ENCODE measurements around the gene ACOXL.
"Not testable (repeated sequence)": the region's sequence is repeated elsewhere in the genome, so short reads cannot be mapped to it uniquely, and the experiment has no call there.

ACOXL gene

DNA sequence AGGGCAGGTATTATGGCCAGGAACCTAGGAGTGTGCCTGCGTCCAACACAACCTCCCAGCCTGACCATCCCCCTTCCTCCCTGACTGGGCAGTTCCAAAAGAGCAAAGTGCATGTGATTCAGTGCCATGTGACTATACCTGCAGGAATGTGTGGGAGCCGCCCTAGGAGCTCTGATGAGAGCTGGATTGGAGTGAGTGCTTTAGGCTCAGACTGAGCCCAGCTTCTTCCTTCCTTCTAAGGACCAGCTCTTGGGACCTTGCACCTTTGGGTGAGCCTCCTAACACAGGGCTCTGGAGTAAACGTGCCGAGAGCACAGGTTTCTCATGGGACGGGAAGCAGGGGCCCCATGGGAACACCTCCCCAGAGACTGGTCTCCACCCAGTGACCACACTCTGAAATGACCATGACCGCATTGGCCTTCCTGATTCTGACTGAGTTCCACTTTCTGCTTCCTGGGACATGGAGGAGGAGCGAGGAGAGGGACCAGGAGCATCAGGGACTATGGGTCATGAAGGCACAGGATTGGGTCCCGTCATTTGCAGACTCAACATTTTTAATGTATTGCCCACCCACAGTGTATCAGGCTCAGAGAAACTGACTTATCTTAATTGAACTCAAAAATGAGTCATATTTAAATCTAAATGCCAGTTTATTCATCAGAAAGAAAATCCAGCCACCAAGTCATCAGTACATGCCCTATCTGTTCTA is 300.5 kb downstream of the ACOXL start:
- DNase-seq, result no peak

DNA sequence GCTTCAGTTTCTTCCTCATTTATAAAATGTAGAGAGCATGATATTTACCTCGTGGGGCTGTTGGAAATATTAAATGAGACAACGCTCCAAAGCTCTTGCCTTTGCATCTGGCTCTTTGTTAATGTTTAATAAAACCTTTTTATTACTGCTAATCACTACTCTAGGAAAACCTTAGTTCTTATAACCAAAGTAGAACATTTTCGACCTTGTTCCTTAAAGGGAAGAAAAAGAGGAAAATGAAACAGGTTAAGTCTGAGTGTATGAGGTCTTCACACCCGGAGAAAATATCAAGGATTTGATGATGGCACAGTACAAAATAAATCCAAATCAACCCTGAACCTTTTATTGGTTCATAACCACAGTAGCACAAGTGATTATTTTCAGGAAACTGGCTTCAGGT is 301.8 kb downstream of the ACOXL start:
- no peak for DNase-seq

DNA sequence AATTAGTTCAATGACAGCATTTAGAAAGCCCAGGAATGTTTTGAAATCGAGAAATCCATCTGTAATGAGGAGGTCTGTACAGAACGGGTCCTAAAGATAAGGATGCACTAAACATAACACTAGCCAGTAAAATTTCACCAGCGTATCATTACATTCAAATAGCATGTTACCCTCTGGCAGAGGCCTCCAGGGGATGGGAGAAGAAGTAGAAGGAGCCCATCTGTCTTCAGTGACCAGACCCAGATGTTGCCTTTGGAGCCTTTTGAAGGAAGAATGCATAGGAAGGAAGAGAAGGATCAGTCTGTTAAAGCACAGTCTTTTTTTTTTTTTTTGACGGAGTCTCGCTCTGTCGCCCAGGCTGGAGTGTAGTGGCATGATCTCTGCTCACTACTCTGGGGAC is 302.2 kb downstream of the ACOXL start:
- no peak for DNase-seq

DNA sequence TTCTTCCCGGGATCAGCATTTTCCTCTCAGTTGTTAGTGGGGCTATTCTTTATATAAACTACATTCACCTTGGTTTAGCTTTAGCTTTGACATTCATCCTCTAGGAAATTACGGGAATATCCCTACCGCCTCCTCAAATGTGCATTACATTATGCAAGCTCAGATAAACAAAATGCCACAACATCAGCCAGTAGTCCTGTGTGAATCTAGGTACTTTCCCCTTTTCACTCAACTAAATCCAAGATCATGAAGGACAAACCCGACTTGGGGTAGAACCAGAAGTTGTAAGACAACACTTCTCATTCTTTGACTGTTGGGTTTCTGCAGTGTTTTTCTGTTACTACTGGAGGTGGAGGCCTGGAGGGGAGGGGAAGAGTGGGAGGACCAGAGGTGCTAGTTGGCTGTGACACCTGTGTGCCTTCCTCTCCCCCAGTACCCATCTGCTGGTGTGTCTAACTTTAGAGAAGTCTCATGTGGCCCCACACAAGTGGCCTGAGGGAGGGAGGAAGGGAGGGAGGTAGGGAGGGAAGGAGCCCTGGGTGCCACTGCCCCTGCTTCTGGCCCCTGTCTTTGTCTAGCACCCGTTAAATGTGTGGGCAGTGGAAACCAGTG is 303.6 kb downstream of the ACOXL start:
- DNase-seq, result no peak

DNA sequence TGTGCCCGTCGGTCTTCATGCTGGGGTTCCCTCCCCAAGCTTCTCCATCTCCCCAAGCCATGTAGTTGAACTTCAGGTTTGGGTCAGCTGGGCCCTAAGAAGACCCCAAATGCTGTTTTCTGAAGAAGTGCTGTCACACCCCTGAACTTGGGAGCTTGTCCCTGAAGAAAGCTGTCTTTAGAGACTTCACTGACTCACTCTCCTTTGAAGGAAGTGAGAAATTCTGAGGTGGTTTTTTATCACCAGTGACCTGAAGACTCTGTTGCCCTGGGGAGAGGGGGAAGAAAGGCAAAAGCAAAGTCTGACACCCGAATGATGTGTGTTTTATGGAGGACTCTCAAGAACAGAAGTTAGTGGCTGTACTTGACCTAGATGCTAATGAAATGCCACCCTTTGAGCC is 304.8 kb downstream of the ACOXL start:
- no peak for DNase-seq

DNA sequence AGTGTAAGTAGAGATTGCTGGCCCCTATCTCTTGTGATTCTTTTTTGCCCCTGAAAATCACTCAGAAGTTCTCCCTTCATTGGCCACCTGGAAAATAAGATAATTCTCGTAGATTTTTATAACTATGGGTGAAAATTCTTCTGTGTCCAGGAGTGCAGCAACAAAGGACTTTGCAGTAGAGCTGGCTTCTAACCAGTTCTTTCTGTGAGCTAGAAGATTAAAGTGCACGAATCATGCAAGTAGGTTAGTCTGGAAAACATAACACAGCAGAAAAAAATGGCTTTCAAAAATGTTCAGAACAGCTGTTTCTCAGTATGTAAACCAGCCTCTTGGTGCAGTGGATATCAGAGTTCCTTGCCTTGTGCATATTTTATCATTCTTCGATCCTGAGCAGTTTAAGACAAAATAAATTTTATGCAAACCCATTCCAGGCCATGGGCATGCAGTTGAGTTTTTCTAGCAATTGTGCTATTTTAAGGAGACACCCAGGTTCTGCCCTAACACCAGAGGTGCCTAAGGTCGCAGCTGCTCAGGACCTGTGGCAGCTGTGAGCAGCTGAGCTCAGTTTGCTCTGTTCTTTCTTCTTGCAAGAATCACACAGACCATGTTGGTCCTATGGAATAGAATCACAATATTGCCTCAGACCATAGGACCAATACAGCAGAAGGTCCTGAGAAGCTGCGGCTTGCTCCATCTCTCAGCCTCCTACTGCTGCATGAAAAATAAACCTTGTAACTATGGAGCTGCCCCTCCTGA is 307.4 kb downstream of the ACOXL start:
- no peak for DNase-seq

DNA sequence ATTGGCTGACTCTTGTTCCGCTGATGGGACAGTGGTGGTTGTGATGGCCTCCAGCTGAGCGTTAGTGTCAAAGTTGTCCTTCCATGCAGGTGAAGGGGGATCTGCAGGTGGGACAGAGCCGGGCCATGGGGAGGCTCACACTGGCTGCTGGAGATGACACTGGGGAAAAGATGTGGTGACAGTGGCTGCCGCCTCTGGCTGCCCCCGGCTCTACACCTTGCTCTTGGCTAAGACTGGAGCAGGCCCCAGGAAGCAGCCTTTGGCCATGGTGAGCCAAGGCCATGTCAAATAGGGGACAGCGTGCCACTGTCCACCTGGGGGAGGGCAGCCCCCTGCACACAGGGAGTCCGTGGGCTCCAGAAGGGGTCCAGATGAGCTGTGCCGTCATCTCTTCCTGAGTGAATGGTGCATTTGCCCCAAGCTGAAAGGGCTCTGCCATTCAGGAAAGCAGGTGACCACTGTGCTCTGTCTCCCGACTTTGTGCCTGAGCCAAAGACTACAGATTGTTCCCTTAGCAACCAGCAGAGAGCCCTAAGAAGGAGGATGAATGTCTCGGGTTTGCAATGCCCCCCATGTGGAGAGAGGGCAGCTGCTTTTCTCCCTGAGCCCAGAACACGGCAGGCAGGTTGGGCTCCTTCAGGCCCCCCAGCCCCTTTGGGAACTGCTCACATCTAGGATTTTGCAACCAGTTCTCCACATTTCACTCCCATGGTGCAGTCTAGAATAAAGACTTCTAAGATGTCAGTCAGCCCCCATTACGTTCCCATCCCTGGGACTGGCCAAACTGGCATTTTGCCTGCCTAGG is 309.2 kb downstream of the ACOXL start:
- DNase-seq, result no peak

DNA sequence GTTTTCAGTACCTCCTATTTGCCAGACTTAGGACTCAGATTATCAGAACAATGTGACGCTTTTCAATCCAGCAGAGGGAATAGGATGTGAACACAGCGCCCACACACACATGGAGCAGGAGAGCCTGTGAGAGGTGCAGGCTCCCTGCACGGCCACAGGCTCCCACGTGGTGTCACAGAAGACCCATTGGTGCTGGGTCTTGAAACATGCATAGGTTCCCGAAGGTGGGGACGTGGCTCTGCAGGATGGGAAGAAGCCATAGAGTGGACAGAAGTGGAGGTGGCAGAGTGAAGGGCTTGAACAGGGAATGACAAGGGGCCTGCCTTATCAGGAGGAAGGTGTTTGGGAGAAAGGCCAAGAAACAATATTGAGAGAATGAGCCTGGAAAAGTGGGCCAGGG is 309.9 kb downstream of the ACOXL start:
- no peak for DNase-seq

DNA sequence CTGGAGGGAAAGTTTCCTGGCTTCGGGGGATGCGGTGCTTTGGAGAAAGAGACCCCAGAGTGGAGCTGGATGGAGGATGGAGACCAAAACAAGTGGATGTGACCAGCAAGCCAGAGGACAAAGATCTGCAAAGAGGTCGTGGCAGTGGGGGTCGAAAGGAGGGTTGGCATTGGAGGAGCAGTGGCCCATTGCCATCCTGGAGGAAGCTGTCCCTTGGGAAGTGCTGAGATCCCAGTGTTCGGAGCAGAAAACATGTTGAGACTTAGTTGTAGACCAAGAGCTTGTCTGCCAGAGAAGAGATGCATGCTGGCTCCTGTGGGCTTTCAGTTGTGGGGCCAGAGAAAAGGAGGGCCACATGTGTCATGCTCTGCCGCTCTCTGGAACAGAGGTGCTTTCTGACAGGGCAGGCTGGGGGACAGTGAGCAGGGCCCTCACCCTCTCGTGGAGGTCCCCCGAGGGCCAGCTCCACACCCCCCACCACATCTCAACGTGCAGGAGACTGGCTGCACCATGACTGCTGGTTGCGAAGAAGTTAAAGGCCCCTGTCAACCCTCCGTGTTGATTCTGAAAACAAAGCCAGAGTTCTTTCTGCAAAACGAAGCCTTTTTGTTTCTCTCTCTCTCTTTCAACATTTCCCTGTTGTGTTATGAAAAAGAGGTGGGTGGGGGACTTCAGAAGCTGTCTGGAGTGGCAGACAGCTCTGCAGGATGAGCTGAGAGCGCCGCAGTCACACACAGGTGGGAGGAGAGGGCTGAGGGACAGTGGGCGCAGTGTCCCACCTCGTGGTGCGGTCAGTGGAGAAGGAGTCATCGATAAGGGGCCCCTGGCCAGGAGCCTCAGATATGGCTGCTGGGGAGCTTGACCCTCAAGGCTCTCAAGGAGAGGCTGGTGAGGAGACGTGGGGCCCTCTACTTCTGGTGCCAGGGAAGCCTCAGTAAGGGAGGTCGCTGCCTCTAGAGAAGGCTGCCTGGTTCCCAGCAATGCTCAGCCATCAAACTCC is 310.7 kb downstream of the ACOXL start:
- no peak for DNase-seq

DNA sequence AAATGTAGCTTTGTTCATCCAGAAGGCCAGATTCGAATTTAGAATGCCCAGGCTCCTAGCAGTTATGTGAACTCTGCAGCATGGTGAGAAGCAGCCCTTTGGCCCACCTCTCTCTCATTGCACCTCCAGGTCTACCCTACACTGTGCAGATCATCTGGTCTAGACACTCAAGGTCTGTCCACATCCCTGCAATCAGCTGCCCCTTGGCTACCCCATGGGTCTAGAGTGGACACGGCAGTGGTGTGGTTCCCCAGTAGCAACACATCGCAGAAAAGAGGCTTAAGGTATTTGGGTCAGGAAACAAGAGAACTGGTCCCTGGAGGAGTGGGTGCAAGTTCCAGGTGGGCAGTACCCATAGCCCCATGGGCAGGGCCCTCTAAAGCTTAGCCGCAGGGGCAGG is 311.7 kb downstream of the ACOXL start:
- no peak for DNase-seq

DNA sequence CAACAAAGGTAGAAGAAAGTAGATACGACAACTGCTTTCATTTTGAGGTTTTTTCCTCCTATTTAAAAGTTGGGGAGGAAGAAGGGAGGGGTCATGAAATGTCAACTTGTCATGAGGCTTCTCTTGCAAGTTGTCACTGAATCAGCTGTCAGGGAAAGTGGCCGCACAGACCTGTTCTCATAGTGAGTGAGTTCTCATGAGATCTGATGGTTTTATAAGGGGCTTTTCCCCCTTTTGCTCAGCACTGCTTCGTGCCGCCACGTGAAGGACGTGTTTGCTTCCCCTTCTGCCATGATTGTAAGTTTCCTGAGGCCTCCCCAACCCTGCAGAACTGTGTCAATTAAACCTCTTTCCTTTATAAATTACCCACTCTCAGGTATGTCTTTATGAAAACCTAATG is 312.9 kb downstream of the ACOXL start:
- not testable (repeated sequence) for DNase-seq

DNA sequence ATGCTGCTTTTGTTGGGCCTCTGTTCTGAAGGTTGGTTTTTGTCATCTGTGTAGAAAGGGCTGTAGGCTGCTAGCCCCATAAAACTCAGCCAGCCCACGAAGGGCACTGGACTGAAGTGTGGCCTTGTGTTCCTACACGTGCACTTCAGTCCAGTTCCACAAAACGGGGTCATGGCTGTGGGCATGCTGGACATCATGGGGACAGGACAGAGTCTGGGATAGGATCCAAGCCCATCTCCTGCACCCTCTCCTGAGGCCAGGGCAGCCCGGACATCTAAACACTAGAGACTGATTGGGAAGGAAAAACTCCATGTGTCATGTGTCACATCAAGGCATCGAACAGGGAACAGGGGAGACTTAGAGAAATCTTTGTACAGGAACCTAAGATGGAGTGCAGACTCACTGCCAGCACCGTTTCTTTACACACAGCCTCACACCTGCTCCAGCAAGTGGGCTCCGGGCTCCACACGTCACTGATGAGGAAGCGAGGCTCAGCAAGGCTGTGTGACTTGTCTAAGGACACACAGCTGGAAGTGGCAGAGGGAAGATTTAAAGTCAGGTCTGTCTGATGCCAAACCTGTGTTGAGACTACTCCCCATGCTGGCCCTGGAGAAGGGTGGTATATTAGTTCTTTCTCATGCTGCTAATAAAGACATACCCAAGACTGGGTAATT is 313.5 kb downstream of the ACOXL start:
- DNase-seq, result no peak

DNA sequence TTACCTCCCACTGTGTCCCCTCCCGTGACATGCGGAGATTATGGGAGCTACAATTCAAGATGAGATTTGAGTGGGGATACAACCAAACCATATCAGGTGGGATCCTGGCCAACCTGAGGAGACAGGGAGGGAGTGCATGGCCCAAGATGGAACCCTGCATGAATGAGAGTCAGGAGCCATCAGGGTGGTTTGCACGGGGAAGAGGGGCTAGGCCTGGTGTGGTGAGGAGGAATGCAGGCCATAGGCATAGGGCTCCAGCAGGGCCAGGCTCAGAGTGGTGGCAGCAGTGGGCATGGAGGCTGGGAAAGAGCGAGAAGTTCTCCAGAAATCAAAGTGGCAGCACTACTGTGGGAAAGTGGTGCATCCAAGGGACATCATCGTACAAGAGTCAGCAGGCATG is 314.3 kb downstream of the ACOXL start:
- DNase-seq, result no peak

DNA sequence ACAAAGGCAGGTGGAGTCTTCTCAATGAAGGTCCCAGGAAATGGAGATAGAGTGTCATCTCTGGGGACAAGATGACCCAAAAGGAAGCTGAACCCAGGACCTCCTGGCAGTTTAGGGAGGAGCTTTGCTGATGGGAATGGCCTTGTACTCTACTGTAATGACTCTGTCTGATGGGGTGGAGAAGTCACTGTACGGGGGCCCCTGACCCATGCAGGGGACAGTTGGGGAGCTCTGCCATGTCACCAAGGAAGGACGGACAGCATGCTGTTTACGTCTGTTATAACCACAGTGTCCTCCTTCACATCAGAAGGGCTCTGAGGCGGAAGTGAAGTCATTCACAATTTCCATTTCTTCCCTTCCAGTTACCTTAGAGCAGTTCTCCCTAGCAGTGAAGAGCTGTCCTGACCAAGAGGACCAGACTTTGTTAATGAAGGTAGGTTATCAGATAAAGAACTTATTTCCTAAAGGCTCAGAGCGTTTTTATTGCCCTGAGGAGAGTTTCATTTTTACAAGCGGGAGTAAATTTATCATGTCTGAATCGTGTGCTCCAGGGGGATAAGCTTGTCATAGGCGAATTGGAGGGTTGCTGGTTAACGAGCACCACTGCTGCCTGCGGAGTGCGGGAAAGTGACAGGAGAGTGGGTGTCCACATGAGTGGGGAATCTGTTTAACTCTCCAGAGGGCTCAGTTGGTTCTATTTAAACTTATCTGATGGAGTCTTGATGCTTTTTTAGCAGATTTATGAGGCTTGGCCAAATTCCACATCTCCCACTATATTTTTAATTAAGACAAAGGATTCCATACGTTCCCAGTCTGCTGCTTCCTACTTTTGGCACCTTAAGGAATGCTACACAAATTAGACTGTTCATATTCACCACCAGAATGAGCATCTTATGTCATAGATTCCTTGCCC is 316.7 kb downstream of the ACOXL start:
- DNase-seq, result no peak

DNA sequence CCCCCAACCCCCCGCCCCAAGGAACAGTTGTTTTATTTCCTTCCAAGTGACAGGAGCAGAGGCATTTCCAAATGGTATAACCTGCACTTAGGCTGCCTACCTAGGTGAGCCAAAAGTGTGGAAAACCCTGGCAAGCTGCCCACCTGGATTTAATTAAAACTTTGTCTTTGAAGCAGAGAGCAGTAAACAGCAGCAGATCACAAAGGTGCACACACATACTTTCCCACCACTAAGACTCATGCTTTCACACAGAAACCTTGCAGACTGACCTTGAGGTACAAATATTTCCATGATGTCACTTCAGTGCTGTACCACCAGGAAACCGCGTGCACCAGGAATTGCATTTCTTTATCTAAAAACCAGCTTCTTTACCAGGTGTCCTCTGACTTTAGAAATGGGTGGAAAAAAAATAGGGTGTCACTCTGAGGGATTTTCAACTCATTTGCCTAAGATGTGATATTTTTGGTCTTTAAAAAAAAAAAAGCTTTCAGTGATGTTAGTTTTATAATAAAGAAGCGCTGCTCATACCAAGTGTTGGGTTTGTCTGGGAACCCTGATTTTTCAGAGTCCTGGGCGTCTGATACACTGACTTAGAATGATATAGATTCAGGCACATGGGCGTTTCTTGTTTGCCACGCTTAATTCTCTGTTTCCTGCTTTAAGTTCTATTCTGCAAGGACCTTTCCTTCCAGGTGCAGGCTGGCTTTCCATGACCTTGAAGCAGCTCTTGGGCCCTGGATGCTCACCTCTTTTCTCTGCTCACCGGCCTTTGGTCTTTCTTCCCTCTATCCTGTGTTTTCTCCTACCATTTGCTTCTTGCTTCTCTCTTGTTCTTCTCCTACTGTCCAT is 317.6 kb downstream of the ACOXL start:
- DNase-seq, result no peak

DNA sequence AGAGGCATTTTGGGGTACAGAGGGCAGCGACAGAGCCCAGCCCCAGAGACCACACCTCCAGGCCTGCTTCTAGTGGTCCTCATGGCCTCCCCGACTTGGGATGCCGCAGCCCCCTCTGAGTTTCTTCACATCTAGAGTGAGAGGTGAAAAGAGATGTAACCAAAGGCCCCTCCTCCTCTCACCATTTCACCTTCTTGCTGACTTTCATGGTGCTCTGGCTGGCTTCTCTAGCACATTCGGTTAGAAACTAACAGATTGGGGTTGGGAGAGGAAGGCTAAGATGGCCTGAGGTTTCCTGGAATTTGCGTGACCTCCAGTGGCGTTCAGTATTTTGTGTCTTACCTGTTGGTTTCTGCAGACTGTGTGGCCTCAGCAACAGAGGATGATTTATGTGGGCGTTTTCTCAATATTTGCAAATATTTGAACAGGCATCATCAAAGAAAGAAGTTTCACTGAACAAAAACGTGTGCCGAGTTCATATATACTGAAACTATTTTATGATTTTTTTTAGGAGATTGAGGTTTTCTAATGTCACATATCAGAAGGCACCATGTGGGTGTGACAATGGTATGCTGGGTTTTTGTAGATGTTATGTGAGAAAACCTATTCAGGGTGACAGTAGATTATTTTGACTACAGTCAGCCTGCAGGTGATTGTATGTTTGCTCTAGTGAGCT is 318.5 kb downstream of the ACOXL start:
- no peak for DNase-seq

DNA sequence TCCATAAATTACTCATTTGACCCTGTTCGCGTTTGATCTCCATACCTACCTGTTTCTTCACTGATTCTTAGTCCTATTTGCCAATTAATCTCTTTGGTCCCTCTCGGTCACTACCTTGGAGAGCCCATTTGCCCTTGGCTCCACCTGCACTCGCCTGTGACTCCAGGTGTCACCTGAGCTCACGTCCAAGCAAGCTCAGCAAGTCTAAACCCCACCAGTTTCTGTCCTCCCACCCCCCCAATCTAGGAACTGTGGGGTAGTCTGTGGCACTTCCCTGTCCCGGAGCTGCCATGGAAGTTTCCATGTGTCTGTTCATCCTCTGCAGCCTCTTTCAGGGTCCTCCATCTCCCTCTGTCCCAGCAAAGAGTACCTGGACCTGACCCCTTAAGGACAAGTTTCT is 320.2 kb downstream of the ACOXL start:
- no peak for DNase-seq
